NCI-H1436 (cell line): ENCODE results near the gene ERN2.
"Not testable (repeated sequence)": the region's sequence is repeated elsewhere in the genome, so short reads cannot be mapped to it uniquely, and the experiment has no call there.

Experiments
- DNase-seq: peaks from one replicate; lab custom pipeline; 2025; lab: John Stamatoyannopoulos, UW

The ERN2 gene

DNA sequence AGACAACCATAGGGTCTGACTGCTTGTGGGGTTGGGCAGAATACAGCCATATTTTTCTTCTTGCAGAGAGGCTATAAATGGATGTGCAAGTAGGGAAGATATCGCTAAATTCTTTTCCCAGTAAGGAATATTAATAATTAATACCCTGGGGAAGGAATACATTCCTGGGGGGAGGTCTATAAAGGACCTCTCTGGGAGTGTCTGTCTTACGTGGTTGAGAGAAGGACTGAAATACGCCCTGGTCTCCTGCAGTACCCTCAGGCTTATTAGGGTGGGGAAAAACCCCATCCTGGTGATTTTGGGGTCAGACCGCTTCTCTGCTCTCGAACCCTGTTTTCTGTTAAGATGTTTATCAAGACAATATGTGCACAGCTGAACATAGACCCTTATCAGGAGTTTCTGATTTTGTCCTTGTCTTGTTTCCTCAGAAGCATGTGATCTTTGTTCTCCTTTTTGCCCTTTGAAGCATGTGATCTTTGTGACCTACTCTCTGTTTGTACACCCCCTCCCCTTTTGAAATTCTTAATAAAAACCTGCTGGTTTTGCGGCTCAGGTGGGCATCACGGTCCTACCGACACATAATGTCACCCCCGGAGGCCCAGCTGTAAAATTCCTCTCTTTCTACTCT, 9.7 kb upstream of the ERN2 start:
- not testable (repeated sequence) for DNase-seq

DNA sequence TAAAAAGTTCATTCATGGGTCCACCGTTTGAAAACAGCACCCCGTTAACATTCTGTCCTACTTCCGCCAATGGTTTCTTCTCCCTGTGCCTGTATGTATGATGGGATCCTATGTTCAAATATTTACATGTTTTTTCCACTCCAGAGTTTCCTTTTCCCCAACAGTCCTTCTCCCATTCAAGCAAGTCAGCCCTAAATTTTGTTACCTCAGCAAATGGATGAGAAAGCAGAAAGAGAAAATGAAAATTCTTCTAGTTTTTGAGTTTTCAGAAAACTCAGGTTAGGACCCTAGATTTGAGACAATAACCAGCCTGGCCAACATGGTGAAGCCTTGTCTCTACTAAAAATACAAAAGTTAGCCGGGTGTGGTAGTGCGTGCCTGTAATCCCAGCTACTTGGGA, 3.5 kb upstream of the ERN2 start:
- no peak for DNase-seq

DNA sequence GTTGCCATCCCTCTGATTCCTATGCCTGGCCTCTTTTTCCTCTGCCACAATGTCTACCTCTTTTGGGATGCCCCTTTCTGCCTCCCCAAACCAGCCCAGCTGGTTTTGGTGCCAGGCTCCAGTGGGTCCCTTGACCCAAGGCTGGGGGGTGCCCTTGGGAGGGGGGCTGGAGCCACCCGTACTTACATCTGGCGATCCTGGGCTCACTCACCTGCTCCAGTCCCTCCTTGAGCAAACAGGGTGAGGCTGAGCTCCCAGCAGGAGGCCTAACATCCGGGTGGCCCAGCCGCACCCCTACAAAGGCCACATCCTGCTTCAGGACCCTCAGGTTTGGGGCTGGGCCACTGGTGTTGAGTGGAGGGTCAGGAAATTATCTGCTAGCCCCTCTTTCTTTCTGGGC, 1.2 kb downstream of the ERN2 start:
- no peak for DNase-seq

DNA sequence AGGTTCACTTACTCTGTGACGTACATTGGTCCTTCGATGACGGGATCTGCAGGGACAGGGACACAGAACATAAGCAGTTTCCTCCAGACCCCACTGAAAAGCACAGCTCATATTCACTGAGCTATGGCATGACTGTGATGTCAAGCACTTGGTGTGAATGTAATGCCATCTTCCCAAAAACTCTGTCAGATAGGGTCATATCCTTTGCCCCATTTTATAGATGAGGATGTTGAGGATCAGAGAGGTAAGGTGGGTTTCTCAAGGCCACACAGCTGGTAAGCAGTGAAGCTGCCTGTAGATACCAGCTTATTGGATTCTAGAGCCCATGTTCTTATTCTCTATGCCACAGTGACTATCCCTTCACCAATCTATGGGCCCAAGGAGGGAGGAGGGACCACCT, 2.5 kb downstream of the ERN2 start:
- DNase-seq = no peak

DNA sequence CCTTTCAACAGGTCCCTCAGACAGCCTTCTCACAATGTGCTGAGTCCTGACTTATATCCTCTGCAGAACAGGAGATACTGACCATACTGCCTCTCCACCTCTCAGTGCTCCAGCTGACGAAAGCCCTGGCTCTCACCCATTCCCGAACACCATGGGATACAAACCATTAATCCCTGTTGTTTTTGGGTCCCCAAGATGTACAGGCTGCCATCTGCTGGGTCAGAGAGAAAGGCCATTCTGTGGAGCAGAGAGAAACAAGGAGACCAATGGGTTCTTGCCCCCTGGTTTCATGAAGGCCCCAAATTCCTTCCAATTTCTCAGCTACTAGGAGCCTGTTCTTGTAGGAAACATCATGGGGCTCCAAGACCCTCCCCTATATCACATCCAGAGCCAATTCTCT, 3.0 kb downstream of the ERN2 start:
- DNase-seq = no peak

DNA sequence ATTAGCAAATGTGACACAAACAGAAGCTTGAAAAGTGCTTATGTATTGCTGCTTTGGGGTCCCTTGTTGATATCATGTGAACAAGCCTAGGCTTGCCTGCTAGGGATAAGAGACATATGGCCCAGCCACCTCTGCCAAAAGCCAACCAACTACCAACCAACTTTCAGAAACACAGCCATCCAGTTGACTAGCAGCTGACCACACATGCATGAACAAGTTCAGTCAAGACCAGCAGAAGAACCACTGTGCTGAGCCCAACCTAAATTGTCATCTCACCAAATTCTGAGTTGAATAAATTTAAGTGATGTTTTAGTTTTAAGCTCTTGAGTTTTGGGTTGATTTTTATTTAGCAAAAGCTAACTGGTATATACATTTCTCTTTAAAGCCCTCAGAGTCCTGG, 3.5 kb downstream of the ERN2 start:
- DNase-seq = no peak

DNA sequence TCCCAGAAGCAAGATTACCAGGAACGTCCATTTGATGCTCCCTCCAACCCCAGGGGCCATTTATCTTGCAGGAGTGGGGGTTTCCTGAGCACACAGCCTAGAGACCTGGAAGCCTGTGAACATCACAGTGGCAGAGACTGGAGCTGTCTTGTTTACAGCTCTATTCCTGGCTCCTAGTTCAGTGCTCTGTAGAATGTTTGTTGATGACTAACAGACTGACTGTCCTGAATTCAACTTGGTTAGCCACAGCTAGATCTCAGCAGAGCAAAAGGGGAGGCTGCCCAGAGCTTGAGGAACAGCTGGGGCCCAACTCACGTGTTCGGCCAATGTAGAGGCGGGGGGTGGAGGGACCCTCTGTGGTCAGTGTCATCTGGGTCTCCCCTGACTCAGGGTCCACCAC, 6.6 kb downstream of the ERN2 start:
- DNase-seq = no peak

DNA sequence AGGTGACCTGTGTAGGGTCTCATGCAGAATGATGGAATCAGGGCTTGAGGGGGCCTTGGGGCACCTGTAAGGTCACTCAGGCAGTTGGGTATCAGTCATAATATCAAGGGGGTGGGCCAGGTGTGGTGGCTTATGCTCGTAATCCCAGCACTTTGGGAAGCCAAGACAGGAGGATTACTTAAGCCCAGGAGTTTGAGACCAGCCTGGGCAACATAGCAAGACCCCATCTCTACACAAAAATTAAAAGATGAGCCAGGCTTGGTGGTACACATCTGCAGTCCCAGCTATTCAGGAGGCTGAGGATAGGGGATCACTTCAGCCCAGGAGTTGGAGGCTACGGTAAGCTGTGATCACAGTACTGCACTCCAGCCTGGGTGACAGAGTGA, 7.5 kb downstream of the ERN2 start:
- DNase-seq = no peak

DNA sequence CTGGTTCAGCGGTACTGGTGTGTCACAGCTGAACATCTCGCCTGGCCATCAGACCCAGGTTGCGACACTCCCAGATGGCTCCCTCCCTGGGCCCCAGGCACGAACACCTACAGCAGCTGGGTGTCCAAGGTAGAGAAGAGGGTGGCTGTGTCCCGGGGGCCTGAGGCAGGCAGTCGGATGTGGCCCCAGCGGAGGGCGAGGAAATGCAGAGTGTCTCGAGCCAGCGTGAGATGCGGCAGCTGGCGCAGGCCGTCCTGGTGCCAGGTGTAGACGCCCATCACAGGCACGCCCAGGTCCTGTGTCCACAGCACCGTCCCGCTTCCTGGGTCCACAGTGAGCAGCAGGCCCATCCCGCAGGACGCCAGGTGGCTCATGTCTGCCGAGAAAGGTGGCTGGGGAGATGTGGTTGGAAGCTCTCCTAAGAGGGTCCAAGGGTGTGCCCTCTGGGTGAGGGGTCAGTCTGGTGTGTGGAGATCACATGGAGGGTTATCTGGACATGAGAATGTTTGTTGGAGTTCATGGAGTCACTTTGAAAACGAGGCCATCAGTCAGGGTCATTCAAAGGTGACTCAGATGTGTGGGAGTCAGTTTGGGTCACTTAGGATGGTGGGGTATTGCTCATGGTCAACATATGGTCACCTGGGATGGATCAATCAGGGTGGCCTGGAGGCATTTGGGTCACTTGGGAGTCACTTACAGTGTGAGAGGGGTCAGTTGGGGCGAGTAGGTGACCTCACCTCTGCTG, 8.1 kb downstream of the ERN2 start:
- no peak for DNase-seq

DNA sequence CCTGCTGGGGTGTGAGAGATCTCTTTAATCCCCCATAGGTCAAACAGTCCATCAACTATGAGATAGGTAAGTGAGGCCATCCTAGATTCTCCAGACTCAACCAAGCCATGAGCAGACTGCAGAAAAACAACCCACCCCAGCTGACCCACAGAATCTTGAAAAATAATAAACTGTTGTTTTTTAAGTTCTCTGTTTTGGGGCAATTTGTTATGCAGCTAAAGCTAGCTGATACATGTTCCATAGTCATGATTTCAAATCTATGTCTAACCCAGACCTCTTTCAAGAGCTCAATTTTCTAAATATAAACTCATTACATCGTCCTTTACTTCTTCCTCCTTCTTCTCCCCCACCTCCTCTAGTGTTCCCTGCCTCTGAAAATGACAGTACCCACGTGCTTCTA, 10.1 kb downstream of the ERN2 start:
- DNase-seq = no peak

DNA sequence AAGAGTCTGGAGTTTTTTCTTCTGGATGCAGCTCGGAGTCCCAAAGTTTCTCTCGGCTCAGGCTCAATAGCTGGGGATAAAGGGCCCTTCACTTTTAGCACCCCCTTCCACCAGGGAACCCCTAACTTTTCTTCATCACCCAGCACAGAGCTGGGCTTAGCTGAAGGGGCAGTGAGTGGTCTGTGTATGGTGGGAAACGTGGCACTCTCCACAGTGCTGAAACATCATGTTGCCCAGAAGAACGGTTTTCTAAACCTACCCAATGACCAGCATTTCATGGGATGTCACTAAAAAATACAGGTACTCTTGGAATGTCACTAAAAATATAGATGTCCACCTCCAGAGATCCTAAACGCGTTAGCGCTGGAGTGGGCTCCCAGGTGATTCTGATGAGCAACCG, 12.0 kb downstream of the ERN2 start:
- DNase-seq = no peak

DNA sequence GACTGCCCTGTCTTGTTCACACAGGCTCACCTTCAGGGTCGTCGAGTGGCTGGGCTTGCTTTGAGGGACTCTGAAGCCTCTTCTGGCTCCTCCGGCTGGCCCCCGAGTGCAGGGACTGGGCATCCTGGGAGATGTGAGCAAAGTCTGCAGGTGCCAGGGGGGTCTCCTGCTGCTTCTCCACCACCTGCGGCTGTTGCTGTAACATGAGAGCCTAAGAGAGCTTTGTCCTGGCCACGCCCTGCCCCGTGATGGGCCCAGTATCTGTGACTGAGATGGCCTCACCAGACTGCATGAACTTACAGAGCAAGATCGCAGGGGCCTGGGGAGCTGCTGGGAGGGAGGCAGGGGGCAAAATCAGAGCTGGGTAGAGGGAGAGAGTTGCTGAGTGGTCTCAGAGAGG, 12.5 kb downstream of the ERN2 start:
- DNase-seq = peak; percentile 25

DNA sequence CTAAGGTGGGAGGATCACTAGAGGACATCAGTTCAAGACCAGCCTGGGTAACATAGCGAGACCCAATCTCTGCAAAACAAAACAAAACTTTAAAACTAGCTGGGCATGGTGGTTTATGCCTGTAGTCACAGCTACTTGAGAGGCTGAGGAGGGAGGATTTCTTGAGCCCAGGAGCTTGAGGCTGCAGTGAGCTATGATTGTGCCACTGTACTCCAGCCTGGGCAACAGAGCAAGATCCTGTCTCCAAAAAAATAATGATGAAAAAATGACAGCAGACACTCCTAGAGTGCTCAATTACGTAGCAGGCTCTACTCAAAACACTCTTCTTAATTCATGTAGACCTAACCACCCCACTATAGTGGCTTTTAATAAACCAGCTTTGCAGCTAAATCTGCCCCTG, 12.9 kb downstream of the ERN2 start:
- DNase-seq = no peak

DNA sequence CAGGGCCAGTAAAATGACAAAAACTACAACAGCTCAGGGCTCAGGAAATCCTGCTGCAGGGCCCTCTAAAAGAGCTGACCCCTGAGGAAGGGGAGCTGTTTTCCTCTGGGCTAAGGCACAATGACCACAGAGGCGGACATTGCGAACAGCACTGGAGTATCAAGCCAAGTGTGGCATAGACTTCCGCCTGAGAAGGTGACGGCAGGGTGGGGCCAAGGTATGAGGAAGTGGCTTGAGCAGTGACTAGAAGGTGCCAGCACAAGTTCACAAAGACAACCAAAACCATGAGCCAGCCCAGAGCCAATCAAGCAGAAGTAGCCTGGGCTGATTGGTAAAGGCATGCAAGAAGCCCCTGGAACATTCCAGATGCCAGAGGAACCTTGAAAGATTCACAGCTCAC, 13.9 kb downstream of the ERN2 start:
- DNase-seq = no peak

DNA sequence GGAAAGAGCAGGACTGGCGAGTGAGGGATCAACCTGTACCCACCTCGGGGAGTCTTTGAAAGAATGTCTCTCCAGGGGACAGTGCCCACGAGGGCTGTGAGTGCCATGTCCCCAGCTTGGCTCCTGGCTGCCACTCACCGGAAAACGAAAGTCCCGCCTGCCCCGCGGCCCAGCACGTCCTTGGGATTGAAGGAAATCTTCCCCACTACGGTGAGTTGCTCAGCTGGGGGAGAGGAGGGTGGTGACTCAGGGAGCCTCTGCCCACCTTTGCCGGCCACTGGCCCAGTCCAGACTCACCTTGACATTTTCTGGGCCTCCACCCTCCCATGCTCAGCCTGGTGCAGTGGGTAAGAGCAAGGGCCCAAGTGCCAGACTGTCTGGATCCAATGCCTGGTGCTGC, 17.3 kb downstream of the ERN2 start:
- DNase-seq = no peak

DNA sequence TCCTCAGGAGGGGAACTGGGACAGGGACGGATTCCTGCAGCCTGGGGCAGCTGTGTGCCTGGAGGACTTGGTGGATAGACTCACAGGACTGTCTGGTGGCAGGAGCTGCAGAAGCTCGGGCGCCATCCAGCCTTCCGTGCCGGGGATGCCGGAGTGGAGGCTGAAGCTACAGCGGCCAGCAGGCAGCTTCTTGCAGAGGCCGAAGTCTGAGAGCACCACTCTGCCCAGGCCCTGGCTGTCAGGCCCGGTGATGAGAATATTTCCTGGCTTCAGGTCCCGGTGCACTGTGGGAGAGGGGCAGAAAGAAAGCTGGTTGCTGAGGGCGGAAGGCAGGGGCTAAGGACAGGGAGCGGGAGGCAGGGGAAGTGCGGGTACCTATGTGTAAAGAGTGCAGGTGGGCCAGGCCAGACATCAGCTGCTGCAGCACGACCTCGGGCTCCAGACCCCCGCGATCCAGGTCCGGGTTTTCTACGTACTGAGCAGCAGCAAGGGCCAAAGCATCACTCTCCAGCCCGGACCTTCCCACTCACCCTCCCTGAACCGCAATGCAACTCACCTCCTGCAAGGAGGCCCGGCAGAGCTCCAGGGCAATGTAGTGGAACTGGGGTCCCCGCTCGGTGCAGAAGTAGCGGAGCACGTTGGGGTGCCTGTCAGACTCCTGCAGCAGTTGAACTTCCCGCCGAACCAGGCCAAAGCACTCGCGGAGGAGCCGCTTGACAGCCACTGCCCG, 18.2 kb downstream of the ERN2 start:
- no peak for DNase-seq

DNA sequence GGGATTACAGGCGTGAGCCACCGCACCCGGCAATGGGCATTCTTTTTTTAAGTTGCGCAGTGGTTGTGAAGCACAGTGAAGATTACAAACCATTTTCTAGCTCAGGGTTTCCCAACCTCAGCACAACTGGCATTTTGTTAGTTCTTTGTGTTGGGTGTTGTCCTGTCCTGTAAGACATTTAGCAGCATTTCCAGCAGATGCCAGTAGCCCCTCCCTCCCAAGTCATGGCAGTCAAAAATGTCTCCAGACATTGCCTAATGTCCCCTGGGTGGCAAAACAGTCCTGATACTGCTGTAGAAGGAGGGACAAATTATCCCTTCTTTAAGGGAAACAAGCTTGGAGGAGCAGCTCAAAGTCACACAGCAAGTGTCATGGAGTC, 18.8 kb downstream of the ERN2 start:
- no peak for DNase-seq

DNA sequence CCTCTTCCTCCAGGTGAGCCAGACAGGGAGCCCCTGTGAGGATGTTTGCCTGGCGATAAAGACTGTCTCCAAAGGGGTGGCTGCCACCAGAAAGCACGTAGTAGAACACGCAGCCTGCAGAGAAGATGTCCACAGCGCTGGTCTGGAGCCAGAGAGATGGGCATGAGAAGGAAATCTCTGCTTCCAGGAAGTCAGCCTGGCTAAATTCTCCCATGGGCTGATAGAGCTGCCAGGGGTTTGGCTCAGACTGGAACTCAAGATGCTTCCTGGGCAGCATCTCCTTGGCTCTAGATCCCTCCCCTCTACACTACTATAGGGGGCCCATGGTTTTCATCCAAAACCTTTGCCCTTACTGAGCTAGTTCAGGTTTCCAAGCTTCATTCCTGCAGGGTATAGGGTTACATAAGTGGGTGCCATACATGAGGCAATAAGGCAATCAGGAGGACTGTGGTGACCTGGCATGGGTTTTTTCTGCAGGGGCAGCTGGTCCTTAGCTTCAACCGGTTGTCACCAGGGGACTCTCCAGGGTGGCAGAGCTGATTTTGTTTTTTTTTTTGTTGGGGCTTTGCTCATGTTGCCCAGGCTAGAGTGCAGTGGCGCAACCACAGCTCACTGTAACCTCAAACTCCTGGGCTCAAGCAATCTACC, 20.7 kb downstream of the ERN2 start:
- no peak for DNase-seq

DNA sequence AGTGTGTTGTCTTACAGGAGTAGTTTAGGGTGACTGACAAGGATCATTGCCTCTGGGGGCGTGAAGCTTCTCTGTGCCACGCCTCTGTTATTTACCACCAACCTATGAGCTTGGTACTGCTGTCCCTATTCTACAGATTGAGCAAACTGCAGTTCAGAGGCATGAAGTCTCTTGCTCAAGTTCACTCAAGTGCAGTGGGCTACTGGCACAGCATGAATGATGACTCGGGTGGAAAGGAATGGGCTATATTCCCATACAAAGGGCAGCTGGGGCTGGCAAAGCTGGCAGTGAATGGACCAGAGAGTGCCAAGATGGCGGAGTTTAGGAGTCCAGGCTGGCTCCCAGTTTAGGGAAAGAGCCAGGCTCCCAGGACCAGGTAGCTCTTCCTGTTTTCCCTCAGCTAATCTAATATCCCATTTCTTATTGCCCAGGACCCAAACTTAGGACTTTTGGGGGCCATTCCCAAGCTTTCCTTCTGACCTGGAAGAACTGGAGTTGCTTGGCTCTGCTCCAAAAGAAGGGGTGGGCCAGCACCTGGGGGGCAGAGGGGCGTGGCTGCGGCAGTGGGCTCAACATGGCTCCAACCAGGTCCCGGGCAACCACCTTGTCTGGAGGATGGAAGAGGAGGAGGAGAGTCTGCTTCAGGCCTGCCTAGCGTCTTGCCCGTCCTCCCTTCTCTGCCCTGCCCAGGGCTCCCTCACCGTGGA, 21.4 kb downstream of the ERN2 start:
- DNase-seq = no peak

DNA sequence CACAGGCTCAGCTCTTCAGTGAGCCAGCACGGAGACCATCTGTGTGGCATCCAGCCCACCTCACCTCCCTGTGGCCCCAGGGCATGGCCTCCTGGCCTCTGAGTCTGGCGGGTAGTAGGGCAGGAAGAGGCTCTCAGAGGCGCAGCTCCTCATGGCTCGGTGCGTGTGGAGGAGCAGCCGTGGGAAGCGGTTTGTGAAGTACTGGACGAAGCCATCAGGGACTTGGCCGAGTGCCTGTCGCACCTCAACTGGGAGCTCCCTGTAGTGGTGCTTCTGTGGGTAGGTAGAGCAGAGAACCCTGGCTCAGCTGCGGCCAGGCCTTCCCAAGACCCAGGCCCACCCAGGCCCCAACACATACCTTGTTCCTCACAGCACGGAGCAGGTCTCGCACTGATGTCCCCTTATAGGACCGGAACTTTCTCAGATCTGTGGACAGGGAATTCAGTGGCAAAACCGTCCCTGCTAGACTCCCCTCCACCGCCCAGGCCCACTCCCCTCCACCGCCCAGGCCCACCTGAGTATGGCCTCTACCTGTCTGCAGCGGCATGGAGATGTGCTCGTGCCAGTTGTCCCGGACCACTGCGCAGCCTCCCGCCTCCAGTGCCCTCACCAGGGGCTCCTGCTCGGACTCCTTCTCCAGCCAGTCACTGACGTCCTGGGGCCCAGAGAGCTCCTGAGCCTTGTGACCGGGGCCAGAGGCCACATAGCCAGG, 22.1 kb downstream of the ERN2 start:
- DNase-seq = no peak

DNA sequence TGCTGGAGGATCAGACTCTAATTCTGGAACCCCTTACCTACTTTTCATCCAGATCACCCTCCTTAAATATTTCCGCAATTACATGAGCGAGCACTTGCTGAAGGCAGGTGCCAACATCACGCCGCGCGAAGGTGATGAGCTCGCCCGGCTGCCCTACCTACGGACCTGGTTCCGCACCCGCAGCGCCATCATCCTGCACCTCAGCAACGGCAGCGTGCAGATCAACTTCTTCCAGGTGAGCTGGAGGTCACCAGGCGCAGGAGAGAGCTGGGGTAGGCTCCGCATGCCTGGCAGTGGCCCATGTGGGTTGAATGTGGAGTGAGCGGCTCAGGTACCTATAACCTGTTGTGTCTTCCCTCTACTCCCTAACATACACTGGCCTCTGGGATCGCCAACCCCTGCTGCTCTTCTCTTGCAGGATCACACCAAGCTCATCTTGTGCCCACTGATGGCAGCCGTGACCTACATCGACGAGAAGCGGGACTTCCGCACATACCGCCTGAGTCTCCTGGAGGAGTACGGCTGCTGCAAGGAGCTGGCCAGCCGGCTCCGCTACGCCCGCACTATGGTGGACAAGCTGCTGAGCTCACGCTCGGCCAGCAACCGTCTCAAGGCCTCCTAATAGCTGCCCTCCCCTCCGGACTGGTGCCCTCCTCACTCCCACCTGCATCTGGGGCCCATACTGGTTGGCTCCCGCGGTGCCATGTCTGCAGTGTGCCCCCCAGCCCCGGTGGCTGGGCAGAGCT, 23.4 kb downstream of the ERN2 start:
- DNase-seq = no peak
